Upper lobe of right lung (tissue), 1 donor: ENCODE results near the gene FCMR. TPM values are rescaled to one million over a fixed set of nuclear protein-coding genes. Genes with fewer than 3 reads are reported as not detected.

Source experiments
- ATAC-seq: fragments of 200-7000 bp; cut with Tn5 transposase; one replicate; pipeline ENCODE4 v1.9.1; 2020; ENCODE audit warnings: mild to moderate bottlenecking, moderate library complexity
- DNase-seq: peaks from one replicate; pipeline ENCODE4 v3.0.0-alpha.2; 2020
- H3K27ac ChIP-seq: fragments of 200-600 bp; one replicate; pipeline ENCODE4 v1.8.0; 2022
- H3K27me3 ChIP-seq: fragments of 200-600 bp; one replicate; pipeline ENCODE4 v1.8.0; 2022; ENCODE audit warnings: mild to moderate bottlenecking
- H3K36me3 ChIP-seq: fragments of 200-600 bp; one replicate; pipeline ENCODE4 v1.8.0; 2022
- H3K4me1 ChIP-seq: fragments of 200-600 bp; one replicate; pipeline ENCODE4 v1.8.0; 2022
- H3K4me3 ChIP-seq: fragments of 200-600 bp; one replicate; pipeline ENCODE4 v1.8.0; 2022; ENCODE audit warnings: mild to moderate bottlenecking
- H3K9me3 ChIP-seq: fragments of 200-600 bp; one replicate; pipeline ENCODE4 v1.8.0; 2022
- CTCF ChIP-seq: fragments of 200-600 bp; IDR thresholded peaks from one replicate; pipeline ENCODE4 v1.8.0; 2022; ENCODE audit warnings: antibody characterized with exemption
- intact Hi-C: fragments of 100-400 bp; cut with DNase I; formaldehyde crosslinking; loops from one replicate; pipeline ENCODE4 v1.11.0; 2022
- total RNA-seq: library from RNA; stranded (reverse); fragmentation: NEBNext Ultra II Directional; extraction: Animal tissue kit (Norgen Biotek cat#: 25700); gene quantifications from one replicate; pipeline ENCODE4 v1.2.1, GENCODE V29; 2021
- donor health status: DM: no; HTN: yes; CAD: no; lungs with severe emphysema.

FCMR gene
- total RNA-seq, 1 donor from 2014 or later = 12.6 TPM

GRCh38 chr1:206960676-206961386 lies 39.1 kb upstream of the FCMR start:
- DNase-seq (no peak), ATAC-seq (no peak)
- intact Hi-C loops = no loop called here
- H3K4me3 ChIP-seq = no peak overlapping the region
- H3K4me1 ChIP-seq = no peaks in the 10 kb centered on the region
- no peak for TF ChIP-seq CTCF
- H3K36me3 ChIP-seq = no peaks in the 10 kb centered on the region
- H3K9me3 ChIP-seq = no peaks in the 10 kb centered on the region
- no peak overlapping the region for H3K27ac ChIP-seq
- H3K27me3 ChIP-seq = no peaks in the 10 kb centered on the region

- Histone ChIP-seq H3K4me3 (no peak overlapping the region), H3K27me3 (no peaks in the 10 kb centered on the region), H3K4me1 (no peaks in the 10 kb centered on the region), H3K9me3 (no peaks in the 10 kb centered on the region), H3K27ac (no peak overlapping the region), H3K36me3 (no peaks in the 10 kb centered on the region)
- TF ChIP-seq CTCF = no peak
- intact Hi-C loops = no loop called here
- ATAC-seq (no peak), DNase-seq (no peak)
These were observed 36.4 kb upstream of the FCMR start for GRCh38 chr1:206958144-206958543.

DNA sequence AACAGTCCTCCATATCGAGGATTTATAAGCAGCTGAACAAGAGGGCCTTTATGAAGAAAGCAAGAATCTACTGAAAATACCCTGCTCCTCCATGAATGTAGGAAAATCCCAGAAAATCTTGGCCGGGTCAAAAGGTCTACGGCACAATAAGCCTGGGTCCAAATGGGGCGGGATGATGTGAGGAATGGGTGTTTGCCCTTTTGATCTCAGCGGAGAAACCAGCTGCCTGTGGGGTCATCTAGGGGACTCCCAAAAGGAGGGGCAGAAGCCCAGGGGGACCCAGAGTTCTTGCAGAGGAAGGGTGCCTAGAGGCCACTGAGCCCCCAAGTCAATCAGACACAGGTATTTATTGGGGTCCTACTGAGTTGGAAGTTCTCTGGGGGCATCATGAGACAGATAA lies 35.9 kb upstream of the FCMR start:
- Histone ChIP-seq H3K36me3 (no peaks in the 10 kb centered on the region), H3K4me3 (no peak overlapping the region), H3K9me3 (no peaks in the 10 kb centered on the region), H3K27me3 (no peaks in the 10 kb centered on the region), H3K4me1 (no peaks in the 10 kb centered on the region), H3K27ac (no peak overlapping the region)
- no peak for DNase-seq
- no peak for ATAC-seq
- intact Hi-C loops = no loop called here
- TF ChIP-seq CTCF = no peak

GRCh38 chr1:206955476-206956451 lies 34.0 kb upstream of the FCMR start:
- Histone ChIP-seq H3K4me3 (no peak overlapping the region), H3K27me3 (no peaks in the 10 kb centered on the region), H3K9me3 (no peaks in the 10 kb centered on the region), H3K4me1 (no peaks in the 10 kb centered on the region), H3K36me3 (no peaks in the 10 kb centered on the region), H3K27ac (no peak overlapping the region)
- DNase-seq = no peak
- intact Hi-C loops = no loop called here
- no peak for TF ChIP-seq CTCF
- peak; percentile 51 for ATAC-seq

- no peak for DNase-seq
- intact Hi-C loops = no loop called here
- Histone ChIP-seq H3K36me3 (no peaks in the 10 kb centered on the region), H3K9me3 (no peaks in the 10 kb centered on the region), H3K4me3 (no peak overlapping the region), H3K4me1 (no peaks in the 10 kb centered on the region), H3K27ac (peak overlapping the region; percentile 5), H3K27me3 (no peaks in the 10 kb centered on the region)
- TF ChIP-seq CTCF = no peak
- no peak for ATAC-seq
These were observed 33.0 kb upstream of the FCMR start for GRCh38 chr1:206954459-206955342.
